K562 (cell line): ENCODE results near the gene CLCN6. TPM values are rescaled to one million over a fixed set of nuclear protein-coding genes. Genes with fewer than 3 reads are reported as not detected.

Experiments
- ATAC-seq: fragments of 200-7000 bp; cut with Tn5 transposase; 3 replicates; pipeline ENCODE4 v1.9.1; 2020; ENCODE audit warnings: moderate library complexity
- BruUV-seq: library from RNA; stranded (reverse); fragments of 400-500 nt; replicated peaks from 2 replicates; lab custom pipeline; 2021; lab: Mats Ljungman, UMichigan
- CTCF ChIA-PET: fragments of 300-600 bp; formaldehyde crosslinking; extraction: SDS; loops from one replicate; lab custom pipeline; 2021; ENCODE audit warnings: low intra/inter-chr PET ratio; lab: Yijun Ruan, JAX
- POLR2A ChIA-PET: fragments of 300-600, 350-650 bp; sonication (Branson Sonifier 250); formaldehyde crosslinking; extraction: SDS; loops from one replicate; lab custom pipeline; 2021; ENCODE audit warnings: antibody characterized with exemption, inconsistent platforms; lab: Yijun Ruan, JAX
- DNase-seq, 4 experiments: peaks; one replicate each; pipeline versions ENCODE4 v3.0.0 to v3.0.0-alpha.2; 2011 to 2018; ENCODE audit warnings: low spot score in 3 of 4, mixed read lengths in 3 of 4; ENCODE audit errors: extremely low read depth in 1 of 4
- FAIRE-seq: peaks from 2 replicates; lab custom pipeline; 2011; peaks lifted over from hg19 to GRCh38; lab: Jason Lieb, UNC
- H2AFZ ChIP-seq: 2 replicates; pipeline ENCODE4 v1.6.0; 2011; ENCODE audit warnings: low read depth, low read length, control low read depth, inconsistent platforms
- H3K27ac ChIP-seq: fragments of 200-600 bp; 3 replicates; pipeline ENCODE4 v1.8.0; 2011; ENCODE audit warnings: low read depth, mild to moderate bottlenecking, control low read depth, inconsistent platforms, low read length, moderate library complexity, mixed read lengths; ENCODE audit errors: extremely low read depth
- H3K27me3 ChIP-seq, 2 experiments: fragments of 300-600 bp in 1 of 2; 2 replicates in 1 of 2; 3 replicates in 1 of 2; pipeline versions ENCODE4 v1.6.0 to v1.8.0; 2011; ENCODE audit warnings: inconsistent platforms in 2 of 2, low read length in 2 of 2, mild to moderate bottlenecking in 1 of 2, mixed read lengths in 1 of 2, moderate library complexity in 1 of 2; ENCODE audit not compliant: control insufficient read depth in 2 of 2, insufficient read depth in 2 of 2
- H3K36me3 ChIP-seq: fragments of 300-600 bp; 3 replicates; pipeline ENCODE4 v1.8.0; 2011; ENCODE audit warnings: mild to moderate bottlenecking, low read length, inconsistent platforms; ENCODE audit not compliant: control insufficient read depth, insufficient read depth
- H3K4me1 ChIP-seq, 2 experiments: fragments of 200-600 bp in 1 of 2; replicated peaks in 1 of 2; 2 replicates in 1 of 2; 3 replicates in 1 of 2; pipeline versions ENCODE4 v1.5.1 to v1.8.0; 2011; ENCODE audit warnings: inconsistent platforms in 2 of 2, low read length in 2 of 2, mild to moderate bottlenecking in 1 of 2, mixed read lengths in 1 of 2, moderate library complexity in 1 of 2; ENCODE audit not compliant: control insufficient read depth in 2 of 2, insufficient read depth in 2 of 2
- H3K4me2 ChIP-seq: 2 replicates; pipeline ENCODE4 v1.6.1; 2011; ENCODE audit warnings: low read length, control low read depth, inconsistent platforms, mixed read lengths; ENCODE audit not compliant: insufficient read depth
- H3K4me3 ChIP-seq: fragments of 200-600 bp; sonication (generic), shearing (Covaris generic); 2 replicates; pipeline ENCODE4 v1.5.1; 2016; ENCODE audit warnings: control low read depth, inconsistent platforms
- H3K79me2 ChIP-seq: fragments of 200-600 bp; 3 replicates; pipeline ENCODE4 v1.8.0; 2011; ENCODE audit warnings: low read length, inconsistent platforms; ENCODE audit not compliant: control insufficient read depth, insufficient read depth
- H3K9ac ChIP-seq, 2 experiments: 2 replicates each; pipeline versions ENCODE4 v1.6.0 to v1.6.1; 2011; ENCODE audit warnings: low read depth in 2 of 2, low read length in 2 of 2, control low read depth in 1 of 2, inconsistent platforms in 1 of 2, mild to moderate bottlenecking in 1 of 2, mixed read lengths in 1 of 2; ENCODE audit not compliant: insufficient read depth in 1 of 2
- H3K9me1 ChIP-seq: one replicate; pipeline ENCODE4 v1.6.0; 2011; ENCODE audit warnings: inconsistent platforms, mild to moderate bottlenecking, low read length, moderate library complexity; ENCODE audit not compliant: control insufficient read depth, insufficient read depth
- H3K9me3 ChIP-seq: replicated peaks from 2 replicates; pipeline ENCODE4 v1.5.1; 2011; ENCODE audit warnings: low read depth, low read length, inconsistent platforms; ENCODE audit not compliant: control insufficient read depth, insufficient read depth
- H4K20me1 ChIP-seq: replicated peaks from 2 replicates; pipeline ENCODE4 v1.6.1; 2011; ENCODE audit warnings: low read length, inconsistent platforms, mixed read lengths; ENCODE audit not compliant: control insufficient read depth, insufficient read depth
- CBX8 ChIP-seq: fragments of 200-600 bp; sonication (generic); IDR thresholded peaks from 2 replicates; pipeline ENCODE4 v1.6.1; 2012; ENCODE audit warnings: borderline replicate concordance, mixed run types, low read depth, mild to moderate bottlenecking, moderate library complexity, mixed read lengths, low read length, control low read depth, inconsistent platforms; ENCODE audit not compliant: poor library complexity, severe bottlenecking; ENCODE audit errors: extremely low read depth
- GTF2F1 ChIP-seq: IDR thresholded peaks from 2 replicates; pipeline ENCODE4 v1.6.1; 2011; ENCODE audit warnings: low read depth, low read length, improper control_type of control experiment
- HDAC3 ChIP-seq: fragments of 450-650 bp; IDR thresholded peaks from 2 replicates; pipeline ENCODE4 v1.6.1; 2018; ENCODE audit warnings: borderline replicate concordance, mild to moderate bottlenecking, moderate library complexity; ENCODE audit not compliant: partially characterized antibody
- ZNF124 ChIP-seq: sonication (generic); formaldehyde crosslinking; IDR thresholded peaks from 2 replicates; pipeline ENCODE4 v1.8.1; 2022; ENCODE audit warnings: missing genetic modification reagents
- WGBS: fragments of 100-300 bp; shearing (Covaris generic); methylation state at CpG from one replicate; pipeline ENCODE4 v1.1.6; 2016; ENCODE audit warnings: low coverage, mixed read lengths; ENCODE audit not compliant: insufficient coverage; ENCODE audit errors: missing lambda C conversion rate; 5-methylcytosine and 5-hydroxymethylcytosine counted together
- in situ Hi-C: fragments of 300-500 bp; cut with MboI; formaldehyde crosslinking; loops from 4 replicates; pipeline ENCODE4 v1.15.0; 2018; ENCODE audit warnings: inconsistent platforms, mixed read lengths
- intact Hi-C: fragments of 100-400 bp; cut with micrococcal nuclease; formaldehyde crosslinking; loops from 2 replicates; pipeline ENCODE4 v1.14.2; 2022
- polyA plus RNA-seq, 8 experiments: library from polyadenylated mRNA; depleted of rRNA in 4 of 8; stranded (reverse) in 5 of 8; unstranded in 3 of 8; fragments of >200 nt; fragmentation: Nextera tagmentation in 2 of 8; fragmentation: Illumina TruSeq in 1 of 8; extraction: Ambion mirVana in 2 of 8; extraction: Trizol in 1 of 8; gene quantifications; 2 replicates each; pipeline versions ENCODE4 v1.2.1 to v1.2.3, GENCODE V29; 2011 to 2014; ENCODE audit warnings: inconsistent platforms in 1 of 8, missing spikeins in 1 of 8
- total RNA-seq, 7 experiments: library from RNA; depleted of rRNA in 6 of 7; stranded (reverse); fragments of >200 nt in 6 of 7; fragmentation: Illumina TruSeq in 2 of 7; extraction: Trizol in 2 of 7; gene quantifications; 2 replicates each; pipeline versions ENCODE4 v1.2.1 to v1.2.3, GENCODE V29; 2011 to 2021; ENCODE audit warnings: low replicate concordance in 1 of 7
- TF ChIP-seq, protein P1 (sequence below): fragments of 250-450 bp; sonication (Bioruptor Pico); IDR thresholded peaks from 2 replicates; pipeline ENCODE4 v1.5.1; 2021; ENCODE audit warnings: mild to moderate bottlenecking

CLCN6 gene
- total and polyA plus RNA-seq, 9 of the 15 experiments (the other 6 are each of a cell fraction or from before 2014, with no cell fraction given): 2.0 to 21.8 (median 13.6) TPM

DNA sequence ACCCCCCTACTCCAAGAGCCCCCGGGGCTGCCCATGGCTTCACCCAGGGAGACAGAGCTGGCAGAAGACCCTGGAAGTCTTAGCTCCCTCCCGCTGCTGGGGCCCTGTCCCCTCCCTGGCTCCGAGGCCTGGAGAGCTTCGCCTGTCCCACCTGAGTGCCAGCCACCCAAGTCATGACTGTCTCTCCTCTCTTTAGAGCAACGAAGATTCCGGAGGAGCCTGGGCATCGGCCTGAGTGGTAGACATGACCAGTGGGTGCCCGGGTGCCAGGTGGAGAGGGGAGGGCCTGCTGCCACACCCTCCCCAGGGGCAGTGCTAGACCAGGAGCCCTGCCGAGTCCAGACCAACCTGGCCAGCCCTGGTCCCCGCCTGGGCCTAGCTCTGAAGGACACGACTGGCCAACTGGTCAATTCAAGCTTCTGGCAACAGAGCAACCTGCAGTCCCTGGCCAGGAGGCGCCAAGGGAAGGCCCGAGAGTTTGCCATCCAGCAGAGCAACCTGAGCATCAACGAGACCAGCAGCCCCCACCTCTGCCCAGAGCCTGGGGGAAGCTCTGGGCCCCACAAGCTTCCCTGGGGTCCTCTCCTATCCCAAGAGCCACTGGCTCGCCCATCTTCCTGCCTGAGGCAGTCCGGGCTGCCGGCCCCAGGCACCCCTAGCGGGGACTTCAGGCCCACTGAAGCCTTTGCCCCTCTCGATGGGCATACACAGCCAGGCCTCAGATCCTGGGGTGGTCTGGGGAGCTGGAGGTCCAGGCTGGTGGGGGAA lies 40.1 kb upstream of the CLCN6 start (continued):
- TF ChIP-seq CBX8: no peak
- TF ChIP-seq GTF2F1: no peak
- no peak for TF ChIP-seq ZNF124 (CRISPR knock-in tag)

DNA sequence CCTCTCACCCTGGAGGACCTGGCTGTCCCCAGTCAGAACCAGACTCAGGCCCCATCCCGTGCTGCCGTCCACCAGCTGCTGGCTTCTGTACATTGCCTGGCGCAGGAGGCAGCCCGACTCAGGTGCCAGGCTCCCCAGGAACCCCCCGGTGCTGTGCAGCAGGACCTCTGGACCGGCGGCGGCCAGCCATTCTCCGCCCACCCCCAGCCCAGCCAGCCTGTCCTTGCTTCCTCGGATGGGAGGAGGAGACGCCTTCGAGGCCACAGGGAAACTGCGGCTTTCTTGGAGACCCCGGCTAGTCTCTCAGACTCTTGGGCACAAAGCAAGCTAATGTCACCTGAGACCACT lies 39.6 kb upstream of the CLCN6 start:
- Histone ChIP-seq H3K36me3 (no peaks in the 10 kb centered on the region), H3K27ac (no peak overlapping the region), H3K4me1 (peaks cover 13 to 52% of the 10 kb centered on the region in 2 experiments; a peak in 4 of 5 replicates), H2AFZ (no peak overlapping the region), H3K9ac (peak overlapping the region in 1 of 2 experiments; percentile 76; a peak in 2 of 4 replicates), H3K9me1 (no peaks in the 10 kb centered on the region), H3K4me2 (no peak overlapping the region), H4K20me1 (no peaks in the 10 kb centered on the region), H3K27me3 (no peaks in the 10 kb centered on the region), H3K9me3 (no peaks in the 10 kb centered on the region), H3K79me2 (no peaks in the 10 kb centered on the region), H3K4me3 (no peak overlapping the region)
- no peak for DNase-seq
- intact Hi-C loops (no loop called here), in situ Hi-C loops (no loop called here)
- no peak for FAIRE-seq
- BruUV-seq: no TSS peak
- 66% methylated on average over 13 of the region's 14 CpGs for WGBS
- ChIA-PET CTCF (no interaction called here), POLR2A (interaction anchor here (0.7 to 3.1 kb wide), 7 partner anchors 11 to 144 kb away, joined by 3 to 13 read pairs (median 6); no protein-coding TSS in a partner anchor)
- no peak for ATAC-seq
- no peak for TF ChIP-seq HDAC3
- TF ChIP-seq, protein P1, sequence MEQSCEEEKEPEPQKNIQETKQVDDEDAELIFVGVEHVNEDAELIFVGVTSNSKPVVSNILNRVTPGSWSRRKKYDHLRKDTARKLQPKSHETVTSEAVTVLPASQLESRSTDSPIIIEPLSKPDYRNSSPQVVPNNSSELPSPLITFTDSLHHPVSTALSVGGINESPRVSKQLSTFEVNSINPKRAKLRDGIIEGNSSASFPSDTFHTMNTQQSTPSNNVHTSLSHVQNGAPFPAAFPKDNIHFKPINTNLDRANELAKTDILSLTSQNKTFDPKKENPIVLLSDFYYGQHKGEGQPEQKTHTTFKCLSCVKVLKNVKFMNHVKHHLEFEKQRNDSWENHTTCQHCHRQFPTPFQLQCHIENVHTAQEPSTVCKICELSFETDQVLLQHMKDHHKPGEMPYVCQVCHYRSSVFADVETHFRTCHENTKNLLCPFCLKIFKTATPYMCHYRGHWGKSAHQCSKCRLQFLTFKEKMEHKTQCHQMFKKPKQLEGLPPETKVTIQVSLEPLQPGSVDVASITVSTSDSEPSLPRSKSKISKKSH (CRISPR knock-in tag): no peak
